GM12872 (cell line): ENCODE results near the gene CASK.

Experiments
- CTCF ChIP-seq: IDR thresholded peaks from 3 replicates; pipeline ENCODE4 v1.5.1; 2011; ENCODE audit warnings: low read depth, mild to moderate bottlenecking, low read length, moderate library complexity; ENCODE audit not compliant: insufficient read depth

The CASK gene

GRCh38 chrX:41863343-41864203 lies 59.8 kb downstream of the CASK start:
- TF ChIP-seq CTCF, result no peak

- no peak for TF ChIP-seq CTCF
These were observed 60.7 kb downstream of the CASK start for GRCh38 chrX:41862562-41863184.

- no peak for TF ChIP-seq CTCF
These were observed 65.1 kb downstream of the CASK start for GRCh38 chrX:41858161-41858775.

- TF ChIP-seq CTCF, result no peak
These were observed 65.7 kb downstream of the CASK start for GRCh38 chrX:41857670-41858069.

- no peak for TF ChIP-seq CTCF
These were observed 76.6 kb downstream of the CASK start for GRCh38 chrX:41846714-41847113.

DNA sequence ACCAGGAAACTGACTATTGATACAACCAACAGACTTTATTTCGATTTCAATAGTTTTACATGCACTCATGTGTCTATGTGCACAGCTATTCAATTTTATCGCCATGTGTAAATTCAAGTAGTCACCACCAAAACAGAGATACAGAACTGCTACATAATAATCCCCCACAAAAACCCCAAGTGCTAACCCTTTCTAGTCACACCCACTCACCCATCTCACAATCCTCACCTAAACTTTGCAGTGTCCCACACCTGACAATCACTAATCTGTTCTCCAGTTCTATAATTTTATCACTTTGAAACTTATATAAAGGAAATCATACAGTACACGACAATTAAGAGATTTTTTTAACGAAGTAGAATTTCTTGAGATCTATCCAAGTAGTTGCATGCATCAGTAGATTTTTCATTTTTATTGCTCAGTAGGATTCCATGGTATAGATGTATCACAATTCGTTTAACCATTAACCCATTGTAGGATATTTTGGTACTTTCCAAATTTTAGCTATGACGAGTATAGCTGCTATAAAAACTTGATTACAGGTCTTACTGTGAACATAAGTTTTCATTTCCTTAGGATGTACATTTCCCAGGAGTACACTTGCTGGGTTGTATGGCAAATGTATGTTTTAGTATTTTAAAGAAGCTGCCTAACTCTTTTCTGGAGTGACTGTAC lies 85.9 kb downstream of the CASK start:
- TF ChIP-seq CTCF, result no peak

DNA sequence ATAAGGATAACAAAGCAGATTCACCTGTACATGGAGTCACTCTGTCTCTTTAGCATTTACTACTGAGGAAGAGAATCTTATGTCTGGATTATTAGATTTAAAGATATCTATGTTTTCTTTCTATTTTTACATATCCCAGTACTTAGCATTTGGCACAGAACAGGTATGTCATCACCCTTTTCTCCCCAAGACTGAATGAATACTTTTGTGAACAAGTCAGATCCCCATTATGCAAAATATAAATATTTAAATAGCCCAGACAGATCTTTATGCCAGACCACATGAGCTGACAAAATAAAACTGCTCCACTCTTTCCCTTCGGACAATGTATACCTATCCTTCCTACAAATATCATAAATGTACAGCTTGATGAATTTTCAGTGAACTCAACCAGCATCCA lies 94.5 kb downstream of the CASK start:
- TF ChIP-seq CTCF, result no peak
